Skeletal muscle satellite cell (primary cell): ENCODE results near the gene CA5B. TPM values are rescaled to one million over a fixed set of nuclear protein-coding genes. Genes with fewer than 3 reads are reported as not detected.
"Not testable (repeated sequence)": the region's sequence is repeated elsewhere in the genome, so short reads cannot be mapped to it uniquely, and the experiment has no call there.

Experiments
- H3K27me3 ChIP-seq: 2 replicates; pipeline ENCODE4 v1.7.0; 2013; ENCODE audit warnings: low read length; ENCODE audit not compliant: control insufficient read depth, insufficient read depth
- H3K36me3 ChIP-seq: 2 replicates; pipeline ENCODE4 v1.7.0; 2013; ENCODE audit warnings: mild to moderate bottlenecking, control low read depth, low read length; ENCODE audit not compliant: insufficient read depth
- H3K4me1 ChIP-seq: 2 replicates; pipeline ENCODE4 v1.7.0; 2013; ENCODE audit warnings: low read length; ENCODE audit not compliant: control insufficient read depth, insufficient read depth
- H3K4me2 ChIP-seq: 2 replicates; pipeline ENCODE4 v1.7.0; 2013; ENCODE audit warnings: mild to moderate bottlenecking, low read length
- H3K4me3 ChIP-seq: 2 replicates; pipeline ENCODE4 v1.7.0; 2013; ENCODE audit warnings: low read length
- H3K9ac ChIP-seq: 2 replicates; pipeline ENCODE4 v1.7.0; 2013; ENCODE audit warnings: mild to moderate bottlenecking, low read depth, low read length, moderate library complexity
- H3K9me3 ChIP-seq: replicated peaks from 2 replicates; pipeline ENCODE4 v1.7.0; 2013; ENCODE audit warnings: mild to moderate bottlenecking, control low read depth, low read length
- small RNA-seq: library from RNA; depleted of rRNA; stranded (forward); fragments of <200 nt; gene quantifications from one replicate; pipeline ENCODE3, GENCODE V24; 2012

CA5B gene

GRCh38 chrX:15816886-15817285 is 78.8 kb downstream of the CA5B start:
- Histone ChIP-seq H3K4me1 (no peaks in the 10 kb centered on the region), H3K4me3 (no peak overlapping the region), H3K9ac (no peak overlapping the region), H3K36me3 (peaks cover 42% of the 10 kb centered on the region), H3K4me2 (no peak overlapping the region), H3K9me3 (no peaks in the 10 kb centered on the region), H3K27me3 (no peaks in the 10 kb centered on the region)

DNA sequence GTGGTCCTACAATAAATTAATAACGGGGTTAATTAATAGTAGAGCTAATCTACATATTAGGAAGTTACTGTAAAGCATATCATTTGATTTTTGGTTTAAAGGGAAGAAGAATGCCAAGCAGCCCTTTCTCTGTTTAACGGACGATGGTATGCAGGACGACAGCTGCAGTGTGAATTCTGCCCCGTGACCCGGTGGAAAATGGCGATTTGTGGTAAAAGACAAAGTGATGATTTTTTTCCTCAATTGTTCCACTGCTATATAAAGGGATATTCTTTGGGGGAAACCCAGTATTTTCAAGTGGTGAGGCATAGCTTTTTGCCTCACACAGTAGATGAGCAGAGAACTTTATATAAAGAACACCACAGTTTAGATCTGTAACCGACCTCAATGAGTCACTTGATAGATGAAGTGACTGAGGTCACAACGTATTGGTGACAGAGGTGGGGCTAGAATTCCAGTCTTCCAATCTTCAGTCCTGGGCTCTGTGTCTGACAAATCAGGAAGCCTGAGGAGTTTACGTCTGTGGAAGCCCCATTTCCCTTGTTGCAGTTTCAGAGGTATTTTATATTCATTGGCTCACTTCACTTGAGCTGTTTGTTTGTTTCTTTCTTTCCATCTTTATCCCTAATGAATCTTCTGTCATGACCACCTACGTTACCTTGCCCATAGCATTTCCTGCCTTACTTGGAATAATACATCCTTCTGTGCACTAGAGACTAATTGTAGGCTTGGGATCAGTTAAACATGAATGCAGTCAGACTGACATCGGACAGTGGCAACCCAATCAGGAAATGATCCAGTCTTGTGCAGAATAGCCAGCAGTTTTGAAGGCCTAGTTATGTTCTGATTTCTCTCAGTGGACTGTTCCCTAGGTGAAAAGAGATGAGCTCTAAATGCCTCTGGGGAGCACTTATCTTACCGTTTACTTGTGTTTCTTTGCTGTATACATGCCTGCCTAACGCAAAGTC is 82.3 kb downstream of the CA5B start:
- Histone ChIP-seq H3K4me1 (no peaks in the 10 kb centered on the region), H3K27me3 (no peaks in the 10 kb centered on the region), H3K36me3 (peaks cover 41% of the 10 kb centered on the region)

GRCh38 chrX:15822922-15823321 is 84.9 kb downstream of the CA5B start:
- no peaks in the 10 kb centered on the region for H3K27me3 ChIP-seq

More for the DNA sequence above, 82.3 kb downstream of the CA5B start:
- Histone ChIP-seq H3K9ac (no peak overlapping the region), H3K4me2 (no peak overlapping the region), H3K9me3 (no peaks in the 10 kb centered on the region), H3K4me3 (no peak overlapping the region)

DNA sequence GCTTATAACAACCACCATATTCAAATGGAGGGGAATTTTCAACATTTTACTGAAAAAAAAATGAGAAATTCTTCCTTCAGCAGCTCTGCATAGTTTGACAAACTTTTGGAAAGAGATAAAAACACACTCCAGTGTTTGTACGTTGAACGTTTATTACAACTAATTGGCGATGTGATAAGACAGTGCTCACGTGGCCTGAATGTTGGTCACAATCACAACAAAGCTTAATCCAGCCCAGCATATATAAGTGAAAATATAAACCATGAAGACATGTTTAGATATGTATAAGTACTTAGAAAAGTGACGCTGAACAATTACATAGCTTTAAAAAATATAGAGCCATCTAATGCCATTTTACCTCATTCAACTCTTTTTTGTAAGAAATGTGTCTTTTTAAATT is 87.9 kb downstream of the CA5B start:
- Histone ChIP-seq H3K9me3 (no peaks in the 10 kb centered on the region), H3K27me3 (no peaks in the 10 kb centered on the region), H3K4me1 (no peaks in the 10 kb centered on the region), H3K9ac (no peak overlapping the region), H3K4me2 (no peak overlapping the region), H3K4me3 (no peak overlapping the region), H3K36me3 (peaks cover 7% of the 10 kb centered on the region)

More at GRCh38 chrX:15822922-15823321, 84.9 kb downstream of the CA5B start:
- Histone ChIP-seq H3K4me3 (no peak overlapping the region), H3K9ac (no peak overlapping the region), H3K9me3 (no peaks in the 10 kb centered on the region), H3K4me1 (no peaks in the 10 kb centered on the region), H3K4me2 (no peak overlapping the region), H3K36me3 (peaks cover 16% of the 10 kb centered on the region)

- Histone ChIP-seq H3K4me2 (no peak overlapping the region), H3K9me3 (no peaks in the 10 kb centered on the region), H3K27me3 (no peaks in the 10 kb centered on the region), H3K36me3 (no peaks in the 10 kb centered on the region), H3K4me3 (no peak overlapping the region), H3K4me1 (no peaks in the 10 kb centered on the region), H3K9ac (no peak overlapping the region)
Measured at GRCh38 chrX:15829217-15829616, 91.1 kb downstream of the CA5B start.

GRCh38 chrX:15831347-15831746 is 93.3 kb downstream of the CA5B start:
- not testable (repeated sequence) for H3K36me3 ChIP-seq, H3K4me2 ChIP-seq, H3K4me3 ChIP-seq, H3K9me3 ChIP-seq, H3K9ac ChIP-seq, H3K27me3 ChIP-seq, H3K4me1 ChIP-seq

DNA sequence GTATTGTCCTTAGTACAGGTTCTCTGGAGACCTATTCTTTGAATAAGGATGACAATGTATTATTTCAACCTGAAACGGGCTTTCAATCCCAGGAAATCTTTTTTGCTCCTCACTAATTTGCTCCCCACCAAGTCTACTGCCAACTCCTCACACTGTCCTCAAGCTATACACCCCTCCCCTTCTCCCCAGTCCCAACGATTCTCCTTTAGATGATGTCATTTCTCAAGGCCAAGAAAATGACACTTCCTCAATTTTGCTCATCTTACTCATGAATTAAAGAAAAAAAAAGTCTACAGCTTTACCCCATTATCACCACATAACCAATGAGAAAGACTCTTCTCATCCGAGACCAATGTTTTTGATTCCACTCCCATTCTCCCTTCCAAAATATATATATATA is 96.0 kb downstream of the CA5B start:
- Histone ChIP-seq H3K9ac (no peak overlapping the region), H3K36me3 (no peaks in the 10 kb centered on the region), H3K9me3 (no peaks in the 10 kb centered on the region), H3K4me2 (no peak overlapping the region), H3K4me1 (no peaks in the 10 kb centered on the region), H3K27me3 (no peaks in the 10 kb centered on the region), H3K4me3 (no peak overlapping the region)

GRCh38 chrX:15834827-15835595 is 96.9 kb downstream of the CA5B start:
- H3K36me3 ChIP-seq: no peaks in the 10 kb centered on the region
- H3K4me1 ChIP-seq: no peaks in the 10 kb centered on the region
- H3K4me3 ChIP-seq: no peak overlapping the region
- H3K9me3 ChIP-seq: no peaks in the 10 kb centered on the region
- no peak overlapping the region for H3K4me2 ChIP-seq
- no peak overlapping the region for H3K9ac ChIP-seq
- no peaks in the 10 kb centered on the region for H3K27me3 ChIP-seq

Small RNA genes lying within 50 kb of the gene (small RNA-seq; reads per million reads assigned to genes)
- gene RF00409: not detected
